SK-N-SH (cell line): Measurements from ENCODE around the gene RFX1. TPM values are rescaled to one million over a fixed set of nuclear protein-coding genes. Genes with fewer than 3 reads are reported as not detected.

Experiments
- CTCF ChIA-PET: fragments of 300-600, 350-600 bp; formaldehyde crosslinking; extraction: SDS; loops from one replicate; lab custom pipeline; 2021; lab: Yijun Ruan, JAX
- POLR2A ChIA-PET: fragments of 350-600 bp; sonication (Branson Sonifier 250); formaldehyde crosslinking; extraction: SDS; loops from one replicate; lab custom pipeline; 2020; ENCODE audit warnings: antibody characterized with exemption, inconsistent platforms; lab: Yijun Ruan, JAX
- DNase-seq: peaks from one replicate; pipeline ENCODE4 v3.0.0; 2012
- H2AFZ ChIP-seq: fragments of 200-600 bp; sonication (generic); 2 replicates; pipeline ENCODE4 v1.8.1; 2016; ENCODE audit warnings: antibody characterized with exemption, mild to moderate bottlenecking, low read depth
- H3F3A ChIP-seq: fragments of 200-600 bp; sonication (generic); replicated peaks from 2 replicates; pipeline ENCODE3; 2016; ENCODE audit warnings: antibody characterized with exemption, mild to moderate bottlenecking; ENCODE audit not compliant: insufficient read depth
- H3K27ac ChIP-seq, 2 experiments: fragments of 200-500 bp in 1 of 2; fragments of 200-600 bp in 1 of 2; sonication (Bioruptor generic) in 1 of 2; sonication (generic), shearing (Covaris generic) in 1 of 2; 2 replicates each; pipeline versions ENCODE4 v1.5.1 to v1.6.1; 2014 to 2016; ENCODE audit warnings: low read depth in 2 of 2, inconsistent platforms in 1 of 2, low read length in 1 of 2, mild to moderate bottlenecking in 1 of 2, mixed read lengths in 1 of 2
- H3K27me3 ChIP-seq: fragments of 200-600 bp; sonication (generic), shearing (Covaris generic); 2 replicates; pipeline ENCODE4 v1.6.1; 2016; ENCODE audit warnings: mixed run types; ENCODE audit not compliant: insufficient read depth
- H3K36me3 ChIP-seq, 2 experiments: fragments of 200-500 bp in 1 of 2; fragments of 200-600 bp in 1 of 2; sonication (Bioruptor generic) in 1 of 2; sonication (generic) in 1 of 2; replicated peaks in 1 of 2; 2 replicates each; pipeline versions ENCODE3 to v1.5.1; 2014 to 2016; ENCODE audit warnings: low read length in 1 of 2, mild to moderate bottlenecking in 1 of 2; ENCODE audit not compliant: insufficient read depth in 2 of 2, control insufficient read depth in 1 of 2
- H3K4me1 ChIP-seq, 2 experiments: fragments of 200-500 bp in 1 of 2; fragments of 200-600 bp in 1 of 2; sonication (Bioruptor generic) in 1 of 2; sonication (generic), shearing (Covaris generic) in 1 of 2; 2 replicates each; pipeline versions ENCODE4 v1.5.1 to v1.6.1; 2014 to 2016; ENCODE audit warnings: low read depth in 1 of 2, low read length in 1 of 2, mixed run types in 1 of 2; ENCODE audit not compliant: insufficient read depth in 2 of 2, control insufficient read depth in 1 of 2
- H3K4me2 ChIP-seq: fragments of 200-600 bp; sonication (generic), shearing (Covaris generic); 2 replicates; pipeline ENCODE4 v1.6.1; 2017; ENCODE audit warnings: mixed run types
- H3K4me3 ChIP-seq, 2 experiments: fragments of 200-500 bp in 1 of 2; fragments of 200-600 bp in 1 of 2; sonication (Bioruptor generic) in 1 of 2; sonication (generic), shearing (Covaris generic) in 1 of 2; 2 replicates each; pipeline versions ENCODE4 v1.5.1 to v1.8.1; 2014 to 2016; ENCODE audit warnings: low read depth in 2 of 2, inconsistent platforms in 1 of 2, low read length in 1 of 2, mild to moderate bottlenecking in 1 of 2, mixed read lengths in 1 of 2, moderate library complexity in 1 of 2
- H3K79me2 ChIP-seq: fragments of 200-600 bp; sonication (generic); 2 replicates; pipeline ENCODE4 v1.8.1; 2017; ENCODE audit warnings: mild to moderate bottlenecking; ENCODE audit not compliant: insufficient read depth
- H3K9ac ChIP-seq: fragments of 200-600 bp; sonication (generic); 2 replicates; pipeline ENCODE4 v1.6.1; 2017; ENCODE audit warnings: mixed run types
- H3K9me2 ChIP-seq: fragments of 200-600 bp; sonication (generic); 2 replicates; pipeline ENCODE4 v1.6.1; 2017; ENCODE audit warnings: mixed run types
- H3K9me3 ChIP-seq: fragments of 200-600 bp; sonication (generic); 2 replicates; pipeline ENCODE4 v1.6.1; 2017; ENCODE audit warnings: mixed run types, mild to moderate bottlenecking, moderate library complexity
- H4K20me1 ChIP-seq: fragments of 200-600 bp; sonication (generic); 2 replicates; pipeline ENCODE4 v1.6.1; 2017; ENCODE audit warnings: mild to moderate bottlenecking, mixed run types; ENCODE audit not compliant: insufficient read depth
- CHD2 ChIP-seq: fragments of 150-350 bp; IDR thresholded peaks from 2 replicates; pipeline ENCODE4 v1.6.1; 2018; ENCODE audit warnings: low read length; ENCODE audit not compliant: partially characterized antibody
- FOXJ3 ChIP-seq: sonication (generic); formaldehyde crosslinking; IDR thresholded peaks from 2 replicates; pipeline ENCODE4 v1.5.1; 2020; ENCODE audit warnings: mild to moderate bottlenecking, missing genetic modification reagents
- GATA2 ChIP-seq: sonication (generic); formaldehyde crosslinking; IDR thresholded peaks from 2 replicates; pipeline ENCODE4 v1.5.0; 2020; ENCODE audit warnings: mild to moderate bottlenecking, missing genetic modification reagents
- JUND ChIP-seq: IDR thresholded peaks from 2 replicates; pipeline ENCODE4 v1.4.0; 2012
- MEF2A ChIP-seq: IDR thresholded peaks from 2 replicates; pipeline ENCODE4 v1.4.0; 2012; ENCODE audit warnings: low read depth, borderline replicate concordance
- MXI1 ChIP-seq: IDR thresholded peaks from 2 replicates; pipeline ENCODE4 v1.6.1; 2012; ENCODE audit warnings: mild to moderate bottlenecking, low read depth, low read length, improper control_type of control experiment
- POLR2AphosphoS5 ChIP-seq: IDR thresholded peaks from 2 replicates; pipeline ENCODE4 v1.6.1; 2012; ENCODE audit warnings: low read depth, low read length
- RCOR1 ChIP-seq: fragments of 150-350 bp; IDR thresholded peaks from 2 replicates; pipeline ENCODE4 v1.6.1; 2017; ENCODE audit warnings: antibody characterized with exemption, low read length
- RXRA ChIP-seq: IDR thresholded peaks from 2 replicates; pipeline ENCODE4 v1.4.0; 2012; ENCODE audit warnings: low read depth, mild to moderate bottlenecking, borderline replicate concordance
- SIN3A ChIP-seq: IDR thresholded peaks from 2 replicates; pipeline ENCODE4 v1.6.1; 2012; ENCODE audit warnings: low read depth, mild to moderate bottlenecking, low read length, moderate library complexity, borderline replicate concordance
- SMC3 ChIP-seq: IDR thresholded peaks from 2 replicates; pipeline ENCODE4 v1.6.1; 2012; ENCODE audit warnings: low read depth, low read length, improper control_type of control experiment
- YY1 ChIP-seq: IDR thresholded peaks from 2 replicates; pipeline ENCODE4 v1.4.0; 2012; ENCODE audit warnings: low read depth, mild to moderate bottlenecking
- WGBS: methylation state at CpG from one replicate; pipeline ENCODE4 v1.1.6; 2017; ENCODE audit warnings: low lambda C conversion rate; 5-methylcytosine and 5-hydroxymethylcytosine counted together
- polyA plus RNA-seq, 3 experiments: library from polyadenylated mRNA; depleted of rRNA; stranded (reverse); fragments of >200 nt; gene quantifications; 2 replicates each; pipeline ENCODE4 v1.2.3, GENCODE V29; 2012
- TF ChIP-seq, protein P1 (sequence below): IDR thresholded peaks from 2 replicates; pipeline ENCODE4 v1.4.0; 2012; ENCODE audit warnings: low read depth, borderline replicate concordance
- TF ChIP-seq, protein P2 (sequence below): fragments of 200-600 bp; sonication (generic); IDR thresholded peaks from 2 replicates; pipeline ENCODE4 v1.6.1; 2017; ENCODE audit warnings: antibody characterized with exemption, mild to moderate bottlenecking, moderate library complexity
- TF ChIP-seq, protein P3 (sequence below): IDR thresholded peaks from 2 replicates; pipeline ENCODE4 v1.4.0; 2012; ENCODE audit warnings: low read depth, borderline replicate concordance
- TF ChIP-seq, protein P4 (sequence below): IDR thresholded peaks from 2 replicates; pipeline ENCODE4 v1.6.1; 2012; ENCODE audit warnings: mild to moderate bottlenecking, low read depth, low read length, moderate library complexity

The RFX1 gene
- polyA plus RNA-seq, 1 of the 3 experiments (the other 2 are of a cell fraction) = 1.5 TPM

DNA sequence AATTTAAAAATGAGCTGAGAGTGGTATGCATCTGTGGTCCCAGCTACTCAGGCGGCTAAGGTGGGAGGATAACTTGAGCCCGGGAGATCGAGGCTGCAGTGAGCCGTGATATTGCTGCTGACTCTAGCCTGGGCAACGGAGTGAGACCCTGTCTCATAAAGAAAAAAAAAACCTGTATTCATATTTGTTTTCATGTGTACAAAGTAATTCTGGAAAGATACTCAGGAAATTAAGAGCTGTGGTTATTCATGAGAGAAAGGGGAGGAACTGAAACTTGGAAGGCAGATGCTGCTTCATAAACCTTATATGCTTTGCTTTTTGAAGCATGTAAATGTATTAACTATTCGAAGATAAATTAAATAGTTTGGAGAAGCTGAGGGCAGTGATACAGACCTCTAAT lies 13.0 kb upstream of the RFX1 start:
- Histone ChIP-seq H4K20me1 (no peaks in the 10 kb centered on the region), H3F3A (peaks cover 17% of the 10 kb centered on the region), H3K4me3 (no peak overlapping the region), H3K36me3 (no peaks in the 10 kb centered on the region), H3K27me3 (no peaks in the 10 kb centered on the region), H2AFZ (no peak overlapping the region)
- CTCF ChIA-PET = interaction anchor here (1.3 to 4.7 kb wide), 3 partner anchors 9 to 24 kb away, joined by 4 to 25 read pairs (median 9); partner anchors contain the start of gene IL27RA
- POLR2A ChIA-PET = interaction anchor here (0.7 to 1.0 kb wide), 3 partner anchors 12 to 48 kb away, joined by 3 to 5 read pairs (median 4); partner anchors contain the start of genes IL27RA and RFX1
- no peak for DNase-seq
- TF ChIP-seq SIN3A (no peak), FOXJ3 (CRISPR knock-in tag) (no peak), GATA2 (CRISPR knock-in tag) (no peak), MXI1 (no peak), CHD2 (no peak), JUND (no peak), POLR2AphosphoS5 (no peak), MEF2A (no peak), SMC3 (no peak), RXRA (no peak), RCOR1 (no peak), YY1 (no peak)
- TF ChIP-seq, protein P1, sequence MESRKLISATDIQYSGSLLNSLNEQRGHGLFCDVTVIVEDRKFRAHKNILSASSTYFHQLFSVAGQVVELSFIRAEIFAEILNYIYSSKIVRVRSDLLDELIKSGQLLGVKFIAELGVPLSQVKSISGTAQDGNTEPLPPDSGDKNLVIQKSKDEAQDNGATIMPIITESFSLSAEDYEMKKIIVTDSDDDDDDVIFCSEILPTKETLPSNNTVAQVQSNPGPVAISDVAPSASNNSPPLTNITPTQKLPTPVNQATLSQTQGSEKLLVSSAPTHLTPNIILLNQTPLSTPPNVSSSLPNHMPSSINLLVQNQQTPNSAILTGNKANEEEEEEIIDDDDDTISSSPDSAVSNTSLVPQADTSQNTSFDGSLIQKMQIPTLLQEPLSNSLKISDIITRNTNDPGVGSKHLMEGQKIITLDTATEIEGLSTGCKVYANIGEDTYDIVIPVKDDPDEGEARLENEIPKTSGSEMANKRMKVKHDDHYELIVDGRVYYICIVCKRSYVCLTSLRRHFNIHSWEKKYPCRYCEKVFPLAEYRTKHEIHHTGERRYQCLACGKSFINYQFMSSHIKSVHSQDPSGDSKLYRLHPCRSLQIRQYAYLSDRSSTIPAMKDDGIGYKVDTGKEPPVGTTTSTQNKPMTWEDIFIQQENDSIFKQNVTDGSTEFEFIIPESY = no peak
- TF ChIP-seq, protein P2, sequence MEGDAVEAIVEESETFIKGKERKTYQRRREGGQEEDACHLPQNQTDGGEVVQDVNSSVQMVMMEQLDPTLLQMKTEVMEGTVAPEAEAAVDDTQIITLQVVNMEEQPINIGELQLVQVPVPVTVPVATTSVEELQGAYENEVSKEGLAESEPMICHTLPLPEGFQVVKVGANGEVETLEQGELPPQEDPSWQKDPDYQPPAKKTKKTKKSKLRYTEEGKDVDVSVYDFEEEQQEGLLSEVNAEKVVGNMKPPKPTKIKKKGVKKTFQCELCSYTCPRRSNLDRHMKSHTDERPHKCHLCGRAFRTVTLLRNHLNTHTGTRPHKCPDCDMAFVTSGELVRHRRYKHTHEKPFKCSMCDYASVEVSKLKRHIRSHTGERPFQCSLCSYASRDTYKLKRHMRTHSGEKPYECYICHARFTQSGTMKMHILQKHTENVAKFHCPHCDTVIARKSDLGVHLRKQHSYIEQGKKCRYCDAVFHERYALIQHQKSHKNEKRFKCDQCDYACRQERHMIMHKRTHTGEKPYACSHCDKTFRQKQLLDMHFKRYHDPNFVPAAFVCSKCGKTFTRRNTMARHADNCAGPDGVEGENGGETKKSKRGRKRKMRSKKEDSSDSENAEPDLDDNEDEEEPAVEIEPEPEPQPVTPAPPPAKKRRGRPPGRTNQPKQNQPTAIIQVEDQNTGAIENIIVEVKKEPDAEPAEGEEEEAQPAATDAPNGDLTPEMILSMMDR = no peak
- TF ChIP-seq, protein P3, sequence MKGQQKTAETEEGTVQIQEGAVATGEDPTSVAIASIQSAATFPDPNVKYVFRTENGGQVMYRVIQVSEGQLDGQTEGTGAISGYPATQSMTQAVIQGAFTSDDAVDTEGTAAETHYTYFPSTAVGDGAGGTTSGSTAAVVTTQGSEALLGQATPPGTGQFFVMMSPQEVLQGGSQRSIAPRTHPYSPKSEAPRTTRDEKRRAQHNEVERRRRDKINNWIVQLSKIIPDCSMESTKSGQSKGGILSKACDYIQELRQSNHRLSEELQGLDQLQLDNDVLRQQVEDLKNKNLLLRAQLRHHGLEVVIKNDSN = no peak
- TF ChIP-seq, protein P4, sequence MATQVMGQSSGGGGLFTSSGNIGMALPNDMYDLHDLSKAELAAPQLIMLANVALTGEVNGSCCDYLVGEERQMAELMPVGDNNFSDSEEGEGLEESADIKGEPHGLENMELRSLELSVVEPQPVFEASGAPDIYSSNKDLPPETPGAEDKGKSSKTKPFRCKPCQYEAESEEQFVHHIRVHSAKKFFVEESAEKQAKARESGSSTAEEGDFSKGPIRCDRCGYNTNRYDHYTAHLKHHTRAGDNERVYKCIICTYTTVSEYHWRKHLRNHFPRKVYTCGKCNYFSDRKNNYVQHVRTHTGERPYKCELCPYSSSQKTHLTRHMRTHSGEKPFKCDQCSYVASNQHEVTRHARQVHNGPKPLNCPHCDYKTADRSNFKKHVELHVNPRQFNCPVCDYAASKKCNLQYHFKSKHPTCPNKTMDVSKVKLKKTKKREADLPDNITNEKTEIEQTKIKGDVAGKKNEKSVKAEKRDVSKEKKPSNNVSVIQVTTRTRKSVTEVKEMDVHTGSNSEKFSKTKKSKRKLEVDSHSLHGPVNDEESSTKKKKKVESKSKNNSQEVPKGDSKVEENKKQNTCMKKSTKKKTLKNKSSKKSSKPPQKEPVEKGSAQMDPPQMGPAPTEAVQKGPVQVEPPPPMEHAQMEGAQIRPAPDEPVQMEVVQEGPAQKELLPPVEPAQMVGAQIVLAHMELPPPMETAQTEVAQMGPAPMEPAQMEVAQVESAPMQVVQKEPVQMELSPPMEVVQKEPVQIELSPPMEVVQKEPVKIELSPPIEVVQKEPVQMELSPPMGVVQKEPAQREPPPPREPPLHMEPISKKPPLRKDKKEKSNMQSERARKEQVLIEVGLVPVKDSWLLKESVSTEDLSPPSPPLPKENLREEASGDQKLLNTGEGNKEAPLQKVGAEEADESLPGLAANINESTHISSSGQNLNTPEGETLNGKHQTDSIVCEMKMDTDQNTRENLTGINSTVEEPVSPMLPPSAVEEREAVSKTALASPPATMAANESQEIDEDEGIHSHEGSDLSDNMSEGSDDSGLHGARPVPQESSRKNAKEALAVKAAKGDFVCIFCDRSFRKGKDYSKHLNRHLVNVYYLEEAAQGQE = no peak
- TF ChIP-seq, all 33 proteins: peak for 0
- no peaks in the 10 kb centered on the region for H3K79me2 ChIP-seq
- 88% methylated on average over 6 of the region's 6 CpGs for WGBS
- H3K4me1 ChIP-seq = peaks cover 0 to 4% of the 10 kb centered on the region in 2 experiments; a peak in 2 of 4 replicates
- H3K9ac ChIP-seq = no peak overlapping the region
- no peak overlapping the region for H3K27ac ChIP-seq
- no peaks in the 10 kb centered on the region for H3K9me3 ChIP-seq
- H3K9me2 ChIP-seq = no peaks in the 10 kb centered on the region
- H3K4me2 ChIP-seq = no peak overlapping the region
